CD4-positive, alpha-beta T cell treated with Interleukin-12 subunit alpha and Interleukin-12 subunit beta, for 1 hour (primary cell): ENCODE data around the gene LYAR.
"Not testable (repeated sequence)": the region's sequence is repeated elsewhere in the genome, so short reads cannot be mapped to it uniquely, and the experiment has no call there.

Source experiments
- DNase-seq: peaks from one replicate; pipeline ENCODE4 v3.0.0-alpha.2; 2020

The LYAR gene

DNA sequence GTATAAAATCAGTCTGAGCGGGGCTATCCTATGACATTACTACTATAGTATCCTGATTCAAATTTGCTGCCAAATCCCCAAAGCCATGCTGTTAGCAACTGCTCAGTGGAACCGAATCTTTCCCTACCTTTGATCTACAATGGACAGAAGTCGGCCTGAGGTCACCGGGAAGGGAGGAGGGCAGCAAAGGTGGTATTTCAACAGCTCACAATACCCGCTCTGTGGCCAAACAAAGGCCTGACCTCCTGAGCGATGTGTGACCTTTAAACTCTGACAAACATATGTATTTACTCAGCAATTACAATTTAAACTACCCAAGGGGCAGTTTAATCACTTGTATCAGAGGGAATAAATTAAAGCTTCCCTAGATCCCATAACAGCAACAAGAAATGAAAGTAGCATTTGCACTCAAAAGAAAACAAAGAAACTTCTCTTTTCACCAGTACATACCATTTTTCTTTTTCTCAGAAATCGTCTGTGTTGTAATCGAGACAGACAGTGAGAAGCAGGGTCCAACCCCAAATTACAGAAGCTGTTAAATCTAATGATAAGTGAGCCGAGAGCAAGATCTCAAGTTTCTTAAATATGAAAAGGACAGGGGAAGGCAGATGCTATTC, 30.4 kb downstream of the LYAR start:
- no peak for DNase-seq

DNA sequence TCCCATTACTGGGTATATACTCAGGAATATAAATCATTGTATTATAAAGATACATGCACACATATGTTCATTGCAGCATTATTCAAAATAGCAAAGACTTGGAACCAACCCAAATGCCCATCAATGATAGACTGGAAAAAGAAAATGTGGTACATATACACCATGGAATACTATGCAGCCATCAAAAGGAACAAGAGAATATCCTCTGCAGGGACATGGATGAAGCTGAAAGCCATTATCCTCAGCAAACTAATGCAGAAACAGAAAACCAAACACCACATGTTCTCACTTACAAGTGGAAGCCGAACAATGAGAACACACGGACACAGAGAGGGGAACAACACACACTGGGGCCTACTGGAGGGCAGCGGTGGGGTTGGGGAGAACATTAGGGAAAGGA, 32.2 kb downstream of the LYAR start:
- not testable (repeated sequence) for DNase-seq

DNA sequence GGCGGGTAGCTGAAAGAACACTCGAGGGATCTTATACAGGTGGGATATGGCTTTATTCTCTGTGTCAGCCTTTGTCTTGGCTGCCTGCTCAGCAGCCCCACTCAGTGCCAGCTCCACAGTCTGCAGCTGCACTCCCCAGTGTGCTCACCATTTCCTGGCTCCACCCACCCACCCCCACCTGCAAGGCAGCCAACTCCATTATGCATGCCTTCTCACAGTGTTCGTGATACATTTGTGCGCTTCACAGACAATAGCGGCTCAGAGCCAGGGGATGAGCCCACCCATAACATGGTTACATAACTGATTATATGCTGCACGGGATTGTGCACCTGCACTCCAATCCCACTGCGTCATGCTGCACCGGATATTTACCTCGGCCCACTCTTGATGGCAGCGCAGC, 33.2 kb downstream of the LYAR start:
- DNase-seq = no peak

DNA sequence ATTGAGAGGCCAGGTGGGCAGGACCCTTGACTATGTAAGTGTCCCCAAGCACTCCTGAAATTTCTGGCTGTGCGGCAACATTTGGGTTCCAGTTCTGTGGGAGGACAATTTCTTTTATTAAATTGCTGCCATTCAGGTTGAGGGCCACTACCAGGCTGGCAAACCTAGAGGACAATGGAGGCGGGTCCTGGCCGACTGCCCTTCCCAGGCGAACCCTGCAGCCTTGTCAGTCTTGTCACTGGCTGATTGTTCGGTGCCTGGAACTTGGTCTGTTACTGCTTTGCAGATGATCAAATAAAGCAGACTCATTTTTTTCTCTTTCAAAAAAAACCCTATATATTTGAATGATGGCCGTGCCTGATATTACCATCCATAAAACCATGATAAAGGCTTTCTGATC, 35.3 kb downstream of the LYAR start:
- no peak for DNase-seq

DNA sequence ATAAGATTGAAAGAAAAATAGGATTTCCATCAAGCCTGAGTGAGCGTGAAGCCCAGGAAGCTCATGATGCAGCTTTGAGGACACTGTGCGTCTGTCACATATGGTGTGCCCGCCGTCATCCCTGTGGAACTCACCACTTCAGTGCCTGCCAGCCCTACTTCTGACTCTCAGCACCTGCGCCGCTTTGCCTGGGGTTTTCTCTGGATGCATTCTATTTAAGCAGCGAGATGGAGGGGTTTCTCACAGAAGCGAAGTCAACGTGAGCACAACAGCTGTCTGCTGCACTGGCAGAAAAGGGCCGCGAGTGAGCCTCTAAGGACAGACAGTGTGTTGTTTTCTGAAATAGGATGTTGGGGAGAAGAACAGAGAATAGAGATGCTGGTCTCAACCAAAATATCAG, 35.8 kb downstream of the LYAR start:
- no peak for DNase-seq

DNA sequence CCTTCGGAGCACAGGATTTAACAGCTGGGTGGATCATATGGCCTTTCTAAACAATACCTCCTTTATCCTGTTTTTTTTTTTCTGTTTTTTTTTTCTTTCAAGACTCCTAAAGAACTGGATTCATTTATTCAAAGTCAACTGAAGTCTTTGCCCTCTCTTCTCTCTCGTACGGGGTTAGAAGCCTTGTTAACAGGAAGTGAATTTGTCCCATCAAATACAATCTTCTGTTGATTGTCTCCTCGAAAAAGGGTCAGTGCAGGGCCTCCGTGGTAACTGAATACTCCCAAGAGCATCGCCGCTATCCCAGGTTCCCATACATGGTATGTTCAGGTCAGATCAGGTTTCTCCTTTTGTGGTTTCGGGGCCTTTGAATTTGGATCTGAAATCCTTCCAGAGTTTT, 40.1 kb downstream of the LYAR start:
- DNase-seq = no peak

DNA sequence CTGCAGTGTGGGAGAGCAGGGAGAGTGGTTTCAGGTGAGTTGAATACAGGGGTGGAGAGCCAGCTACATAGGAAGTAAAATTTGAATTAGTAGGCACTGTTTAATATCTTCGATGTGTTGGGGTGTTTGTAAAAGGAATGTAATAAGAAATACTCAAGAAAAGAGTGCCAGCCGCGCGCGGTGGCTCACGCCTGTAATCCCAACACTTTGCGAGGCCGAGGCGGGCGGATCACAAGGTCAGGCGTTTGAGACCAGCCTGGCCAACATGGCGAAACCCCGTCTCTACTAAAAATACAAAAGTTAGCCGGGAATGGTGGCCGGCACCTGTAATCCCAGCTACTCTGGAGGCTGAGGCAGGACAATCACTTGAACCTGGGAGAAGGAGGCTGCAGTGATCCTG, 40.6 kb downstream of the LYAR start:
- DNase-seq = not testable (repeated sequence)

DNA sequence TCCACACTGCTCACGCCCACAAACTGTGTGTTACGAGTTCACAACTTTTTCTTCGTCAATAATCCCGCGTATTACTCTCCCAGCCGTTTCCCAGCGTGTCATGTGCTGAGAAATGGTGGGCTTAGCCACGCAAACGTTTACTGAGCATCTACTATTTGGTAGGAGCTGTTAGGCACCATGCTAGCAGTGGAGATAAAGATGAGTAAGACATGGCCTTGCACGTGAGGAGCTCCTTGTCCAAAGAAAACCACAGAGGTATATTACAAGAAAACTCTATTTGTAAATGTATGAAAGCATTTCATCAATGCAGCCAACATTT, 41.1 kb downstream of the LYAR start:
- DNase-seq = no peak

DNA sequence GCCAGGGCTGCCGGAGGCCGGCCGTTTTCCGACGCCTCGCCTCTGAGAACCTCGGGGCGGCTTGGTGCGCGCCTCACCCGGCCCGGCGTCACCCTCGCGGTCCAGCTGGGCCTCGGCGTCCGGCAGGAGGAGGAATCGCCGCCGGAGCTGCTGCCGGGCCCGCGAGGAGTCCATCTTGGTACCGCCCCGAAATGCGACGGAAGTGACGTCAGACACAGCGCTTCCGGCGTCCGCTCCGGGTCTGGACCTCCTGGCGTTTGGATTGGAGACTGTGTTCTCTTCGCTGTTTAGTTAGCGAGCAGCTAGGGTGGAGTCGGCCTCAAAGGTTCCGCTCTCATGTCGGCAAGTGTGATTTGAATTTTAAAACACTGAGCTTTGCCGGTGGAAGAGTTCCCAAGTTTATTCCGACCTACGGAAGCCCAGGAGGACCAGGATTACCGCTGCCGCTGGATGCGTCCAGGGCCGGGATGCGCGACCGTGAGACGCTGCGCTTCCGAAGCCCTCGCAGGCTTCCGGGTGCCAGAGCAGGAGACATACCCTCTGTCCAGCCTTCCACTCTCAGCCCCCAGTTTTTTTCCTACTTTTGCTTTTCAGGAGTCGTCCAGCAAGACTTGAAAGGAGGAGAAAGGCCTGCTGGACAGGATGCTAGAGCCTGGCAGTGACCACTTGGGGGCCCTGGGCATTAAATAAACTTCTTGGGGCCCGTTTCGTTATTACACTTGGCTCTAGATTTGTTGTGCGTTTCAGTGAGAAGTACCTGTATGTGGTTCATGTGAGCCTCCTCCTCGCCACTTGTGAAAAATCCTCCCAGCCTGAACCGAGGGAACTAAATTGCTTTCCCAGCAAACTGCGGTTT, 41.7 kb downstream of the LYAR start, which contains the start of gene TMEM128:
Gene TMEM128, minus strand, starts transcription at position 195 of the 856 bp plus-strand sequence. Its CDS starts 21 bp downstream, at position 174.
- DNase-seq = peak; percentile 94

DNA sequence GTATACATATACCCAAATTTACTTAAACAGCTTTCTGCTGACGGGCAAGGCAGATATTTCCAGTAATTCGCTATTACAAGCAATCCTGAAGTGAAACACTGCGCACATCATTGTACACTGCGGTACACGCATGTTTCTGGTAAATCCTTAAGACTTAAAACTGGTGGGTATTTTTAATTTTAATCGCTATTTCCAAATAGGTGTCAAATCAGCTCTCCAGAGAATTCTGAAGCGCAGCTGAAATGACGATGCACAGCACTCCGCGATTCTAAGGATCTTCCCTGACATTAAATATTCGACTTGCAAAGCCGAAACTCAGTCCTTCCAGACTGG, 42.3 kb downstream of the LYAR start:
- no peak for DNase-seq

DNA sequence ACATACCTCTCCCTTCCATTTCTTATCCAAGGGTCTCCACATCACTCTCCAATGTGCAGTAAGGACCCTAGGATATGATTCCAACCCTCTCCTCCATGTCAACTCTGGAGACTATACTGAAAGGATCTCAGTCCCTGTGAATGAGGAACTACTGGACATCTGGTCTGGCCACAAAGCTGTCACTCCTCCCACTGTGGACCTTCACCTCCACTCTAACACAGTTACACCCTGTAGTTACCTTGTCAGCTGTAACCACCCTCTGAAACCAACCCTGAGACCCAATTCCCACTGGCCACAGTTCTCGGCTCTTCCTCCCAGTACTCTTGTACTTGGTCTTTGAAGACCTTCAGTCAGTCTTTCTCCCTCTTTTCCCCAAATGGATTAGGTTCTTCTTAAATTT, 44.8 kb downstream of the LYAR start:
- no peak for DNase-seq

DNA sequence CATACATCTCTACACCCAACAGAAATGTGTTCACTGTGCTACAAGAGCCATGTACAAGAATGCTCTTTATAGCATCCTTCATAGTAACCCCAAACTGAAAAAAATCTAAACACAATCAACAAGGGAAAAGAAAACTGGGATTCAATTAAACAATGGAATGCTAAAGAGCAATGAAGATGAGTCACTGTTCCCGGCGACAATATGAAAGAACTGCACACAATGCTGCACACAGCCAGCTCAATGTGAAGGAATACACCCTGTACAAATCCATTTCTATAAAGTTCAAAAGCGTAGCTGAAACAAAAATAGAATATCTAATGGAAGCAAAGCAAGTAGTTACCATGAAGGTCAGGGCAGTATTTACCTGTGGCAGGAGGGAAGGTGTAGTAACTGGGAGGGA, 50.4 kb downstream of the LYAR start:
- not testable (repeated sequence) for DNase-seq

DNA sequence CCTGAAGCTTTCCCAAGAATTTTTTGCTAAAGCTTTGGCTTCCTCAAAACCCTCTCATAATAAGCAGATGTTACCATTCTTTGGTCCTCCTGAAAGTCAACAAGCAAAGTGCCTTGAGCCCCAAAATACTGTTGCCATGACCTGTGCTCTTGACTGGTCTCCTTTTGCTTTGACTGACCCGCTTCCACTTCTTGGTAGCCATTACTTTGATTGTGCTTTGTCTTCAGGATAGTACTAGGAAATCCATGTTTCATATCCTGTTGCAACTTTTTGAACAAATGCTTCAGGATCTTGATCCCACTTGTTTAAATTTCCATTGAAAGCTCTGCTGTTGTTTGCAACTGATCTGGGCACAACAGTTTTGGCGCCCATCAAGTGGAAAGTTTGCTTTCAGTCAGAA, 56.3 kb downstream of the LYAR start:
- DNase-seq = no peak

DNA sequence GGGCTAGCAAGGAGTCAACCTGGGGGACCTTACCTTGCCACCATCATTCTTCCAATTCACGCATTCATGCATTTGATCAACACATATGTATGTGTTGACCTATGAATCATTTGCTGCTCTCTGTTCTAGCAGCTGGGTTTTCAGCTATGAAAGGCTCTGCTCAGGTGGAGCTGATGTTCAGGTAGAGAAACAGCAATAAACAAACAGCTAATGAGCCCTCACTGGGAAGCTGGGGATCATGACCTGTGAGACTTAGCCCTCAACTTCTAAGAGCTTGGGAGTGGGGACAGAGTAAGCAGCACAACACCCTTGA, 61.6 kb downstream of the LYAR start:
- no peak for DNase-seq

DNA sequence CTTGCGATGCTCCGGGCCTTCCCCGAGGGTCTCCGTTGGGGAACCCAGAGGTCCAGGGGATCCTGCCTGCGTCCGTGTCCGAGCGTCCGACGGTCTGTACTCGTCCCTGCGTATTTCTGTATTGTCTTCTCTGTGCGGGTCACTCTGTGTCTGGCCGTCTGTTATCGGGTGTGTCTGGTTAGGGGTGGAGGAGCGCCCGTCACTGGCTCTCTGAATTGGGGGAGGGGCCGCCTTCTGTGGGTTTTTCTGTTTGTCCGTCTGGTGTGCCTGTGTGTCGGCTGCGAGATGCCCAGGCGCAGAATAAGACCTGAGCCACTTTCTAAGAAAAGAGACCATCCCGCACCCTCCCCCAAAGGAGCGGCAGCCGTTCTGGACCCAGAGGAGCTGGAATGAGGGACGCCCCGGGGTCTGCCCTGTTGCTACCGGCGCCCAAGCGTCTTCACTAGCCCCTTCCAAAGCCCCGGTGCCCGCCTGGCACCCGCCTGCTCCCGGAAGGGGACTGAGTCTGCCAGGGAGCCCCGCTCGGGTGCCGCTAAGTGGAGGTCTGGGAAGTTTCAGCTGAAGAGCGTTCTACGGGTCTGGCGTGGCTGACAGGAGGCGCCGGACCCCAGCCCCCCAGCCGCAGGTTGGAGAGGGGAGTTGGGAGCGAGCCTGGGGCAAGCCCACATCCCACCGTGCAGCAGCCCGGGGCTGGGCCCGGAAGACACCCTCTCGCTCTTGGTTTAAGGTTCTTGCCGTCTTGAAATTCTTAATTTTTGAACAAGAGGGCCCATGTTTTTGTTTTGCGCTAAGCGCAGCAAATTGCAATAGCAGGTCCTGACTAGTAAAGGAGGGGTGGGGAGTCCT, 62.2 kb downstream of the LYAR start:
- no peak for DNase-seq

DNA sequence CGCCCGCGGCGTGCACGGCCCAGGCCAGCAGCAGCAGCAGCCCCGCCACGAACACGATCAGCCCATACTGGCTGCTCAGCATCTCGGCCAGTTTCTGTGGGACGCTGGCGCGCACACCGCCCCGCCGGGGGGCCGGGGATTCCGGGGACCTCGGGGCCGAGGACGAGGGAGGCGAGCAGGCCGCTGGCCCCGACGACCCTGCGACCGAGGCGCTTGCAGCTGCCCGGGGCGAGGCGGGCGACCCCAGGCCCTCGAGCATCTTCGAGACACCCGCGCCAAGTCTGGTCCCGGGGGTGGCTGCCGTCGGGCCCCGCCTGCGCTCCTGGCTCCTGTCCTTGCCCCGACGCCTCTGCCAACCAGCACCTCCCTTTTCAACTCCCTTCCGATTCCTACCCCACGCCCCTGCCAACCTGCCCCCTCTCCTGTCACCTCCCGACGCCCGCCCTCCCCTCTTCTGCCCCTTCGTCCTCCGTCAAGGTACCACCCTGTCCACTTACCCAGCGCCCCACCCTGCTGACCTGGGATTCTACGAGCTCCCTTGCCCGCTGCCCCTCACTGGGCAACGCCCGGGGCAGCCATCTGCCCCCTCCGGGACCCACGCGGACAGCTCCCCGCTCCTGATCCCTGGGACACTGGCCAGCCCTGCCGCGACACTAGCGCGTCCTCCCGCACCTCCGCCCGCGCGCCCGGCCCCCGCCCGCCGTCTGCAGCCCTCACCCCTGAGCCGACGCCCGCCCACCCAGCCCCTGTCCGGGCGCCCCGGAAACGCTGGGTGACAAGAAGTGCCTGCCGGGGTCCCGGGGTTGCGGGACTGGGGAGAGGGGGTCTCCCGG, 63.1 kb downstream of the LYAR start, which contains the start of gene OTOP1:
Gene OTOP1, minus strand, starts transcription at position 324 of the 833 bp plus-strand sequence. Its CDS starts 65 bp downstream, at position 259.
- no peak for DNase-seq

DNA sequence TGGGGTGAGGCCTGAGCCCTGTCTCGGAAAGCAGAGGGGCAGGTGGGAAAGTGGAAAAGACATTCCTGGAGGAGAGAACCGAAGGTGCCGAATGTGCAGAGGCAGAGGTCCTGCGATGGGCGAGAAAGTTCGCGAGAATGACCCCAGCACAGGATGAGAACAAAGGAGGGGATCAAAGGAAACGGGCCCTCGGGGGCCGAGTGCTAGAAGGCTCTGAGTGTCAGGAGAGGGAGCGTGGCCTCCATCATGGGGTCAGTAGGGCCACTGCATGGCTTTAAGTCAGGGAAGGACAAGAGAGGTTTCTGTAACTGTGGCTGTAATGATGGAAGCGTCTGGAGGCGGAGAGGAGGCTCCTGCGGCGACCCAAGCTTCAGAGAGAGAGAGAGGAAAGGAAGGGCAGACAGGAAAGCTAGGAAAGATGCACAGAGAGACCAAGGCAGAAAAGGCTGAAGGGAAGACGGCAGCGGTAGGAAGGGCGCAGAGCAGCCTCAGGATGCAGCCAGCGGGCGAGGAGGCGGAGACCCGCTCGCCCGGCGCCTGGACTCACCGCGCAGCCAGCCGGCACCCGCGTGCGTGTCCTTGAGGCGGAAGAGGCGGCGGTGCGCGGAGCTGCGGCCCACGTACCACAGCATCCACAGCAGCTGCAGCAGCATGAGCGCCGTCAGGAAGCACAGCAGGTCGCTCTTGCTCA, 63.9 kb downstream of the LYAR start:
- no peak for DNase-seq
